ENCODE measurements around the gene DEFB124.
"Not testable (repeated sequence)": the region's sequence is repeated elsewhere in the genome, so short reads cannot be mapped to it uniquely, and the experiment has no call there.

DEFB124 gene

GRCh38 chr20:31488115-31488514 lies 13.2 kb upstream of the DEFB124 start:
- no peak for DNase-seq

GRCh38 chr20:31485450-31486339 lies 10.8 kb upstream of the DEFB124 start:
- no peak for DNase-seq

- DNase-seq, result peak in 1 of 2 donors; percentile 14
Measured at GRCh38 chr20:31484001-31484400, 9.1 kb upstream of the DEFB124 start.

GRCh38 chr20:31476643-31477215 lies 1.8 kb upstream of the DEFB124 start:
- no peak for DNase-seq

- no peak for DNase-seq
Measured at GRCh38 chr20:31476294-31476585, 1.3 kb upstream of the DEFB124 start.

- no peak for DNase-seq
Measured at GRCh38 chr20:31475472-31476293, 756 bp upstream of the DEFB124 start.

GRCh38 chr20:31474097-31474436 lies 860 bp downstream of the DEFB124 start:
- DNase-seq, result peak; percentile 31 to 34

GRCh38 chr20:31473331-31474096 lies 1.4 kb downstream of the DEFB124 start:
- no peak for DNase-seq

GRCh38 chr20:31472395-31473330 lies 2.3 kb downstream of the DEFB124 start:
- no peak for DNase-seq

- not testable (repeated sequence) for DNase-seq
Measured at GRCh38 chr20:31470946-31471345, 4.0 kb downstream of the DEFB124 start.

GRCh38 chr20:31454361-31454760 lies 20.6 kb downstream of the DEFB124 start:
- DNase-seq, result no peak

GRCh38 chr20:31452575-31452974 lies 22.4 kb downstream of the DEFB124 start:
- DNase-seq, result no peak

GRCh38 chr20:31449511-31450414 lies 25.2 kb downstream of the DEFB124 start:
- DNase-seq, result no peak

- DNase-seq, result no peak
Measured at GRCh38 chr20:31446084-31446819, 28.7 kb downstream of the DEFB124 start.

GRCh38 chr20:31440012-31440659 lies 34.8 kb downstream of the DEFB124 start, which contains the start of gene DEFB123:
Gene DEFB123, plus strand, starts transcription at chr20:31440632. Its CDS starts 67 bp downstream, at chr20:31440699.
- no peak for DNase-seq

- DNase-seq, result no peak
Measured at GRCh38 chr20:31430568-31431115, 44.3 kb downstream of the DEFB124 start.

GRCh38 chr20:31427576-31427975 lies 47.4 kb downstream of the DEFB124 start:
- DNase-seq, result not testable (repeated sequence)

- not testable (repeated sequence) for DNase-seq
Measured at GRCh38 chr20:31426891-31427551, 47.9 kb downstream of the DEFB124 start.
